Activated CD8-positive, alpha-beta memory T cell treated with anti-CD3 and anti-CD28 coated beads, Interleukin-2, amount 50 U/mL, for 24 hours (primary cell): ENCODE data around the gene GNAT1.

Experiments
- DNase-seq: peaks from one replicate; pipeline ENCODE4 v3.0.0-alpha.2; 2020; ENCODE audit errors: extremely low read depth

The GNAT1 gene

GRCh38 chr3:50190936-50191660 is at the start of gene GNAT1:
GNAT1 (plus strand) TSS chr3:50191610; CDS start chr3:50191726, 116 bp downstream.
- DNase-seq: no peak

- no peak for DNase-seq
These were observed 45.0 kb upstream of the GNAT1 start for GRCh38 chr3:50146316-50146901.

GRCh38 chr3:50147016-50147415 is 44.4 kb upstream of the GNAT1 start:
- no peak for DNase-seq

- no peak for DNase-seq
These were observed 44.0 kb upstream of the GNAT1 start for GRCh38 chr3:50147447-50147846.

GRCh38 chr3:50147861-50148260 is 43.5 kb upstream of the GNAT1 start:
- DNase-seq: no peak

- no peak for DNase-seq
These were observed 41.0 kb upstream of the GNAT1 start for GRCh38 chr3:50150404-50150750.

GRCh38 chr3:50150863-50151686 is 40.3 kb upstream of the GNAT1 start:
- no peak for DNase-seq

GRCh38 chr3:50151728-50152127 is 39.7 kb upstream of the GNAT1 start:
- no peak for DNase-seq

GRCh38 chr3:50153782-50154475 is 37.5 kb upstream of the GNAT1 start:
- no peak for DNase-seq

- DNase-seq: no peak
These were observed 37.0 kb upstream of the GNAT1 start for GRCh38 chr3:50154476-50154839.

GRCh38 chr3:50154840-50155490 is 36.4 kb upstream of the GNAT1 start, which contains the start of gene SEMA3F:
SEMA3F (plus strand) TSS chr3:50155324; CDS start chr3:50159623, 4,299 bp downstream.
- no peak for DNase-seq

- DNase-seq: no peak
These were observed 35.9 kb upstream of the GNAT1 start for GRCh38 chr3:50155491-50155878.

- DNase-seq: no peak
These were observed 35.5 kb upstream of the GNAT1 start for GRCh38 chr3:50155891-50156290.

GRCh38 chr3:50156549-50157493 is 34.6 kb upstream of the GNAT1 start:
- DNase-seq: no peak

- no peak for DNase-seq
These were observed 33.4 kb upstream of the GNAT1 start for GRCh38 chr3:50157827-50158529.

GRCh38 chr3:50158530-50159146 is 32.8 kb upstream of the GNAT1 start:
- no peak for DNase-seq

GRCh38 chr3:50160561-50160983 is 30.8 kb upstream of the GNAT1 start:
- no peak for DNase-seq

- DNase-seq: no peak
These were observed 30.1 kb upstream of the GNAT1 start for GRCh38 chr3:50161320-50161719.
